ENCODE data around the gene LCN6.
A peak's percentile ranks its signal among the peaks of the same experiment; 100 is the strongest.
"Not testable (repeated sequence)": the region's sequence is repeated elsewhere in the genome, so short reads cannot be mapped to it uniquely, and the experiment has no call there.

LCN6 gene

DNA sequence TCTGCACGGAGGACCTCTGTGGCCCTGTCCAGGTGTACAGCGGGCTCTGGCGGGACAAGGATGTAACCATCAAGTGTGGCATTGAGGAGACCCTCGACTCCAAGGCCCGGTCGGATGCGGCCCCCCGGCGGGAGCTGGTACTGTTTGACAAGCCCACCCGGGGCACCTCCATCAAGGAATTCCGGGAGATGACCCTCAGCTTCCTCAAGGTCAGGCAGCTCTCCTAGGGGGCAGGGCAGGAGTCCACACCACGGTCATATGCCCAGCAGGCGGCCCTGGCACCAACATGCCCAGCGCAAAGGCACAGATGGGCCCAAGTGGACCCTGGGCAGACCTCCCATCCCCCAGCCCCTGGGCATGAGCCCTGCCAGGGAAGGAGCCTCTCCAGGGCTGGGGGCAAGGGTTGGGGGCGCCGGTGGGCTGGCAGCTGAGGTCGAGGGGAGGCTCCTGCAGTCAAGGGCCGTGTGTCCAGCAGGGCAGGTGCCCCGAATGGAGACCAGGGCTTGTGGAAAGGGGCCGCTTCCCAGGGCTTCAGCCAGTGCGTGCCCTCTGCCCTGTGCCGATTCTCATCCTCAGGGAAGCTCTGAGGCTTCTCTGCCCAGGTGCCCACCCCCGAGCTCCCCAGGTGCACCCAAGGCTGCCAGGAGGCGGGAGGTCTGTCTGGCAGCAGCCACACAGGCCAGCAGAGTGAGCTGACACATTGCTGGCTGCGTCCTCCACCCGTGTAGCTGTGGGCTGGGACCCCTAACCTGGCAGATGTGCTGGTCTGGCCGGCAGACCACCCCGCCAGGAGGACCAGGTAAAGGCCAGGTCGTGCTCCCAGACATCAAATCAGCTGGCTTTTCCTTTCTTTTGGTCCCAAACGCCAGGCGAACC lies 26.0 kb downstream of the LCN6 start:
- DNase-seq = no peak

DNA sequence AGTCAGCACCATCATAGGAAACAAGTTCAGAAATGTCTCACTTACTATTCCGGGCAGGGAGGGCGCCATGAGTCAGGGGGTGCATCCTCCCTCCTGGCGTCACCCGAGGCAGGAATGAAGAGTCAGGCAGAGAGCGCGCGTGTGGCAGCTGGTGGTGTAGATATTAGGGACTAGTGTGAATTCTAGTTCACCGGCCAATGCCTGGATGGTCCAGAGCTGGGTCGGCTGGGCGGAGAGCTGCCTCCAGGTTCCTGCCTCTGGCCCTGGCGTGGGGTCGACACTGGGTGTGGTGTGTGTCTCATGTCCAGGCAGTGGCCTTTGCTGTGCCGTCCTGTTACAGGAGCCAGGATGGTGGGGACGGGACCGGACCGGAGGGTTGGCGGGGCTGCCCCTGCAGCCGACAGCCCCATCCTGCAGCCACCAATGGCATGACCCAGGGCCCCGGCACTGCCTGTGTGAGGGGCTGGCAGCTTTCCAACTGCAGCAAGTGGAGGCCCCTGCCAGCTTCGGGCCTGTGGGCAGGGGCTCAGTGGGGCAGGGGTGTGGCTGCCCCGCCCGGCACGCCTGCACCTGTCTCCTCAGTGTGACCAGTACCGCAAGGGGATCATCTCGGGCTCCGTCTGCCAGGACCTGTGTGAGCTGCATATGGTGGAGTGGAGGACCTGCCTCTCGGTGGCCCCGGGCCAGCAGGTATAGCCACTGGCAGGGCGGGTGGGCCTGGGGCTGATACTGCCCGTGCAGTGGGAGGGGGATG lies 26.8 kb downstream of the LCN6 start:
- DNase-seq = peak; percentile 64

GRCh38 chr9:136720898-136721338 lies 27.4 kb downstream of the LCN6 start:
- no peak for DNase-seq

DNA sequence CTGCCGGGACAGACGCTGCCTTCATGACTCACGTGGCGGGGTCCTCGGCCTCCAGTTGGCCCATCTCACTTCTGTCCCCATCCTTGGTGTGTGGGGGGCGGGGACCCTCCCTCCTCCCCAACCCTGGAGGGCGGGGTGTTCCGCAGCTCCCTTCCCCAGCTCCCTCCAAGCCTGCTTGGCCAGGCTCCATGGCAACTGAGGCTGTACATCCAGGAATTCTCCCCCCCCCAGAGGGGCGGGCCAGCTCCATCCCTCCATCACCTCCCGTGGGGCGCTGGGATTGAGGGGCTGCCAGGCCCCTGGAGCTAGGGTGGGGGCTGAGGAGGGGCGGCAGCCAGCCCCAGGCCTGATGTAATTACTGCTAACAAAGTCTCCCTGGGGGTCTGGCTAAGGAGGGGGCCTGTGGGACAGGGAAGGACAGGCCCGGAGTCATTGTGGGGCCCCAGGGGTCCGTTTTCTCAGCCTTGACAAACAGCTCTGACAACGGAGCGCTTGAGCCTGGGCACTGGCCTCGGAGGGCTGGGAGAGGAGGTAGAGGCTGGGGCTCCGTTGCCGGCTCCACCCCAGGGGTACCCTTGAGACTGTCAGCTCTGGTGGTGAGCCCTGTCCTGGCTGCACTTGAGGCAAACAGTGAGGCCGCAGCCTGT lies 28.0 kb downstream of the LCN6 start:
- peak; percentile 81 for DNase-seq

DNA sequence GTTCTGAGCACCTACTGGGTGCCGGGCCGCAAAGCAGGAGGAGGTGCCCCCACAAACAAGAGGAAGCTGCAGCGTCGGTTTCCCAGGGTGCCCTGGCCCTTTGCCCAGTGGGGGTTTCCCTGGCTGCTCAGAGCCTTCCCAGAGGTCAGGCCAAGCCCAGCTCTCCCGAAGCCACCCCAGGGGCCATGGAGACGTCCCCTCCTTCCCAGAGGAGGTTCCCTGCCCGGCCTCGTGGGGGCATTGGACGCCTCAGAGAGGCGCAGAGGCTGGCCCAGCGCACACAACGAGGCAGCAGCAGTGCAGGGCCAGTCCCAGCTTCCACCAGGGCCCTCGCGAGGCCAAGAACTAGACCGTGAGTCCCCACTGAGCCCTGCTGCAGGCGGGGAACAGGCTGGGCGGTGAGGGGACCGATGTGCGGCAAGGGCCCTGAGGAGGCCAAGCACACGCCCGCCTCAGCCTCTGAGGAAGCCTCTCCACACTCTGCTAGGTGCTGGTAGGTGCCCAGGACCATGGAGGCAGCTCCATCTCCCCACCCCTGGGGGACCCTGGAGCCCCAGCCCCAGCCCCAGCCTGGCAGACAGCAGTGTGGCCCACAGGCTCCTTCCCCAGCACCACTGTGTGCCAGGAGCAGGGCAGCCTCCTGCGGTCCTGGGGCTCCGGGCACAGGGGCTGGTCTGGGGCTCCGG lies 29.0 kb downstream of the LCN6 start:
- no peak for DNase-seq

- no peak for DNase-seq
Observed at GRCh38 chr9:136718345-136719194, 29.8 kb downstream of the LCN6 start.

GRCh38 chr9:136717399-136717798 lies 30.9 kb downstream of the LCN6 start:
- DNase-seq = no peak

GRCh38 chr9:136714893-136715274 lies 33.4 kb downstream of the LCN6 start:
- DNase-seq = no peak

- DNase-seq = no peak
Observed at GRCh38 chr9:136714096-136714892, 34.0 kb downstream of the LCN6 start.

- DNase-seq = peak; percentile 66
Observed at GRCh38 chr9:136713550-136713949, 34.8 kb downstream of the LCN6 start.

DNA sequence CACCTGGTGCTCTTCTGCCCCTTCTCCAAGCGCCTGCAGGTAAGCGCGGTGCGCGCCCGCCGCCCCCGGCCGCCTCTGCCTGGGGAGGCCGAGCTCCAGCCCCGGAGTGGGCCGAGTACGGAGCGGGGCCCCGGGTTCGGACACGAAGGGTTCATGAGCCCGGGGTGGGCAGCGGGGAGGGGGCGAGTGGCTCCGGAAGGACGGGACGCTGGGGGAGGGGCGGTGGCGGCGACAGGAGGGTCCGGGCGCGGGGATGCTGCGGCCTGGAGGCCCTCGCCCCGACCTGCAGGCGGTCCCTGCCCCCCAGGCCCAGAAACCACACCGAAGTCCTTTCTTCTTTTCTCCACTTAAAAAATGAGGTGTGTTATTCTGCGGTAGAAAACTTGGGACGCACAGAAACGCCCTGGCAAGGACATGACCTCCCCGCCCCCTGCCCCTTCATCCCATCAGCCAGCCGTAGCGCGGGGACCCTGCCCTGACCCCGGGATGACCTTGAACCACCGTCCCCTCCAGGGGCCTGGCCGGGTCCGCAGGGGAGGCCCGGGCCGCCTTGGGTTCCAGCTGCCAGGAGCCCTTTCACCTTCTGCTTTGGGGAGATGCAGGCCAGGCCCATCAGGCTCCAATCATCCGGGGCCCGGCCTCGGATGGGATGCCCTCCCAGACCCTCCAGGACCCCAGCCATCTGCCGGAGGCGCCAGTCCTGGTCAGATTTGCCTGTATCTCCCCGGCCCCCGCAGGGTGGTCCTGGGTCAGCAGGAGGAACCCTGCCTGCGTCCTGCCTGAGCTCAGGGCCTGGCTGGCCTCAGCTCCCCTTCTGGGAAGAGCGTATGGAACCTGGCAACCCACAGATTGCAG lies 35.4 kb downstream of the LCN6 start:
- DNase-seq = no peak

GRCh38 chr9:136711751-136712689 lies 36.3 kb downstream of the LCN6 start, which contains the start of gene DIPK1B:
TSS of gene DIPK1B (plus strand) at chr9:136712572. CDS start at chr9:136712666, 94 bp downstream.
- DNase-seq = peak; percentile 82

DNA sequence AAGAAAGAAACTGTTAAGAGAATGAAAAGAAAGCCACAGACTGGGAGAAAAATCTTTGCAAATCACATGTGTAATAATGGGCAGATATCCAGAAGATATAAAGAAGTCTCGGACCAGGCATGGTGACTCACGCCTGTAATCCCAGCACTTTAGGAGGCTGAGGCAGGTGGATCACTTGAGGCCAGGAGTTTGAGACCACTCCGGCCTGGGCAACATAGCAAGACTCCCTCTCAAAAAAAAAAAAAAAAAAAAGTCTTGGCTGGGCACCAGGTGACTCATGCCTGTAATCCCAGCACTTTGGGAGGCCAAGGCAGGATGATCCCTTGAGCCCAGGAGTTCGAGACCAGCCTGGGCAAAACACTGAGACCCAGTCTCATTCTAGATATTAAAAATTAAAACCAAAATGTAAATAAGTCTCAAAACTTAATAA lies 37.1 kb downstream of the LCN6 start:
- not testable (repeated sequence) for DNase-seq

DNA sequence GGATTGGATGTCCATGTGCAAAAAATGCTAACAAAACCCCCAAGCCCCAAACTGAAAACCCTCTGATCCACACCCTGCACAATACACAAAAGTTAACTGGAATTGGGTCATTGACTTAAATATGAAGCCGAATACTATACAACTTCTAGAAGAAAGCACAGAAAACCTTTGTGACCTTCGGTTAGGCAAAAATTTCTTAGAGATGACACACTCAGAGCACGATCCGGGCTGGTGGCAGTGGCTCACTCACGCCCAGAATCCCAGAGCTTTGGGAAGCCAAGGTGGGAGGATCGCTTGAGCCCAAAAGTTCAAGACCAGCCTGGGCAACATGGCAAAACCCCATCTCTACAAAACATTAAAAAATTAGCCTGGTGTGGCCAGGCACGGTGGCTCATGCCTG lies 37.8 kb downstream of the LCN6 start:
- no peak for DNase-seq

- DNase-seq = no peak
Observed at GRCh38 chr9:136709454-136710109, 38.7 kb downstream of the LCN6 start.

- no peak for DNase-seq
Observed at GRCh38 chr9:136707849-136708517, 40.3 kb downstream of the LCN6 start.

DNA sequence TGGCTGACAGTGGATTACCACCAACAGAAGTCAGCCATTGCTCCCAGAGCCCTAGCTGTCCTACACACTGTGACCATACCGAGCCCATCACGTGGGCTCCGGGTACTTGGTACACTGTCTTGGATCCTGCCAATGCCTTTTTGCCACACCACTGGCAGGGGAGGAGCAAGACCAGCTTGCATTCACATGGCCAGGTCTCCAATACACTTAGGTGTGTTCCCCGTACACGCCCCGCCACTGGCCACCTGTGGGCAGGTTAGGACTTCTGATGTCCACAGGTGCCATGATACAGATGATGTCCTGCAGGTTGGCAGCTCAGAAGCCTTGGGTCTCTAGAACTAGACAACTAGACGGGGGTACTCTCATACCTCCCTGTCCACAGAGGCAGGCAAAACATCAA lies 41.3 kb downstream of the LCN6 start:
- no peak for DNase-seq

- no peak for DNase-seq
Observed at GRCh38 chr9:136705564-136705963, 42.8 kb downstream of the LCN6 start.

All from COR-L47 (cell line).